GM19023 (cell line): ENCODE measurements around the gene S100Z.
"Not testable (repeated sequence)": the region's sequence is repeated elsewhere in the genome, so short reads cannot be mapped to it uniquely, and the experiment has no call there.

ENCODE experiments used
- ATAC-seq: cut with Tn5 transposase; IDR thresholded peaks from one replicate; pipeline ENCODE4 v1.9.1; 2021; ENCODE audit warnings: mild to moderate bottlenecking, moderate library complexity; ENCODE audit not compliant: unreplicated experiment

Gene S100Z

DNA sequence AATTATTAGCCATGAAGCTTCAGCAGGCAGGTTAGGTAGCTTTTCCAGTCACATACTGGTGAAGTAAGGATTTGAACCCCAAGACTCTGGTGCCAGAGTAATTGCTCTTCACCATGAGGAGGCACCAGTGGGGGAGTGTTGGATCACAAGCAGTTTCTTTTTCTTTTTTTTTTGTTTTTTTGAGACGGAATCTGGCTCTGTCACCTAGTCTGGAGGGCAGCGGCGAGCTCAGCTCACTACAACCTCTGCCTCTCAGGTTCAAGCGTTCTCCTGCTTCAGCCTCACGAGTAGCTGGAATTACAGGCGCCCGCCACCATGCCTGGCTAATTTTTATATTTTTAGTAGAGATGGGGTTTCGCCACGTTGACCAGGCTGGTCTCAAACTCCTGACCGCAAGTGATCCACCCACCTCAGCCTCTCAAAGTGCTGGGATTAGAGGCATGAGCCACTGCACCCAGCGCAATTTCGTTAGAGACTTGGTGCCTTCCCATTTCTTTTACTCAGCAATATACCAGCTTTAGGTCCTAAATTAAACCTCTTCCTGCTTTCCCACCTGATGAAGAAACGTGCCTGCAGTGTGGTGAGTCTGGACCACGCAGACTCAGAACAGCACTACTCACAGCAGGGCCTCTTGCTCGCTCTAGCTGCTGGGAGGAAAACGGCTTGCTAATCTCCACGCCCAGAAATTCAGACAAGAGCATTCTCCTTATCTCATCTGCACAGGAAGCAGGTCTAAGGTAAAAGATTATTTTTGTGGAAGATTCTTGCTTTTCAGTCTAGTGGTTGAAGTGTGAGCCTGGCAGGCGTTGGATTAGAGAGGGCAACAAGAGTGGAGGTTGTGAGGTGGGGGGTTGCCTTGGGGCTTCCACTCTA lies at the start of gene S100Z:
Gene S100Z, plus strand, starts transcription at position 596 of the 873 bp plus-strand sequence. CDS start 25,346 bp downstream, outside the sequence.
- ATAC-seq: no peak

- ATAC-seq: no peak
These were observed 49.2 kb upstream of the S100Z start for GRCh38 chr5:76800579-76800978.

- no peak for ATAC-seq
These were observed 48.5 kb upstream of the S100Z start for GRCh38 chr5:76801159-76801802.

GRCh38 chr5:76801803-76802195 lies 48.0 kb upstream of the S100Z start:
- ATAC-seq: no peak

DNA sequence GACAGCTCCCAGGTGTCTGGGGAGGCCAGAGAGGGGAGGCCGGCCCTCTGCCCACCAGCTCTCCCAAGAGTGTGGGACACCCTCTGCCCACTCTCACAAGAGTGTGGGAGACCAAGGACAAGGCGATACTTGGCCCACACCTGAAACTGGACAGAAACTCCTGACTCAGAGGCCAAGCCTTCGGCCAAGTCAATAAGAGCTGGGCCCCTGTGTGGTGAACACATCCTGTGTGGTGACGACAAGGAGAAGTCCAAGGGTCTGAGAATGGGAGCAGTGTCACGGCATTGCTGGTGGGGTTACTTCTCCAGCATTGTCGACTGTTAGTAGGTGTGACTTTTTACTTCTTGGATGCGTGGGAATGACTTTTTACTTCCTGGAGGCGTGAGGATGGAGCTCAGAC lies 45.5 kb upstream of the S100Z start:
- no peak for ATAC-seq

DNA sequence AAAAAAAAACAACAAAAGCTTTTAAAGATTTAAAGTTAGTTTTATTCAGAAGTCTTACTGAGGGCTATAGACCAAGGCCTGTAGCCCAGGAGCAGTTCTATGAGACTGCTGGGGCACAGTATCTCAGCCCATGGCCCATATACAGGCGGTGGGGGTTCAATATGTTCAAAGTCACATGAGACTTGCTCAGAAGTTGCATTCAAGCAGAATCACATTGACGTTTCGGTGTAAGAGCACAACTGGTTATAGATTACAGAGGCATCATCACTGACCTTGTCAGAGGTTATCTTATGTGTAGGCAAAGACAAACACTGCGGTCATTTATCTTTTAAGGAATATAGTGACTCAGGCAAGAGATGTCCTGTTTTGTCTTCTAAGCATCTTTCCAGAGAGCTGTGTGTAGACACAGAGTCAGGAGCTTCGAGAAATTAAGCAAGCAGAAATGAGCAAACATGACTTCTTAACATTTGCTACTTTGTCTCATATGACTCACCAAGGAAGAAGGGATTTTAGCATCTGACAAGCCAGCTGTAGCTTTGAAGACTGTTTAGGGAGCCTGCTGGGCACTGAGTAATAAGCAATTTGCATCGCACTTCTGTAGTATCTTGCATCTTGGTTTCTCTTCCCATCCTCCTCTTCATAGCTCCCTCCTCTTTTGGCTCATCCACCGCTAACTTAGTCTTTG lies 43.9 kb upstream of the S100Z start:
- no peak for ATAC-seq

DNA sequence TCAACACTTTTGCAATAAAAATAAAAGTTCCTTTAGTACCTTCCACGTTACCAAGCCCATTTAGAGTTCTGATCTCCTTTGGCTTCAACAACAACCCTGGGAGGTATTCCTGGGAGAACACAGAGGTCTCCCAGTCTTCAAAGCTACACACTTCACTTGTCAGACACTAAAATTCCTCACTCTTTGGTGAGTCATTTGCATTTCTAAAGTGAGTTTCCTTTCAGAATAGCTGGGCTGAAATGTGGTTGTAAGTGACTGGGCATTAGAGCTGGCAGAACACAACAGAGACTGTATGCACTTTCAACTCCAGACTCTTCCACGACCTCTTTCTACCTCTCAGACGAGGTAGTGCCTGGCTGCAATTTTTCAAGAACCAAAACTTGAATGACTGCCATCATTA lies 42.5 kb upstream of the S100Z start:
- no peak for ATAC-seq

DNA sequence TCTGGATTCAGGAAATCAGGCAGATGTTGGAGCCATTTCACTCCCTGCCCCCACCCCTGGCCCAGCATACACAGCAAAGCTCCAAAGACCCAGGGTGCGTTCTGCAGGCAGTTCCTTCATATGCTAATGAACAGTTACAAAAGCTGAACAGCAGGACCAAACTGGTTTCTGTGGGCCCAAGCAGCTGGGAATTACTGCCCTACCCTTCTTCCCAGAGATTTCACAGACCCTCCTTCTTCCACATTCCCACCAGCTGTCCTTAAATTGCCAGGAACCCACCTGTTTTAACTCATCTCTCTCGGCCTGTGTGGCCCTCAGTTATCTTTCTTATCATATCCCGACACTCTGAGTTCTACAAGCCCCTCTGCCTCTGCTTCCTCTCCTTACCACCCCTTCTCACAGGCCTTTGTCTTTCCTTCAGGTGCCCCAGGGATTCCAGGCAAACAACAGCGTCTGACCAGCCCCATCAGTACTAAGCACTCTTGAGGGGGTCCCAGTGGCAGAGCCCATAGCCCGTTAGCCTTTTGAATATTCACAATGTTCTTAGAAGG lies 41.6 kb upstream of the S100Z start:
- no peak for ATAC-seq

- no peak for ATAC-seq
These were observed 40.7 kb upstream of the S100Z start for GRCh38 chr5:76809141-76809540.

GRCh38 chr5:76810236-76810635 lies 39.6 kb upstream of the S100Z start:
- ATAC-seq: no peak

- ATAC-seq: no peak
These were observed 38.6 kb upstream of the S100Z start for GRCh38 chr5:76811214-76811613.

- ATAC-seq: not testable (repeated sequence)
These were observed 37.6 kb upstream of the S100Z start for GRCh38 chr5:76812209-76812608.

DNA sequence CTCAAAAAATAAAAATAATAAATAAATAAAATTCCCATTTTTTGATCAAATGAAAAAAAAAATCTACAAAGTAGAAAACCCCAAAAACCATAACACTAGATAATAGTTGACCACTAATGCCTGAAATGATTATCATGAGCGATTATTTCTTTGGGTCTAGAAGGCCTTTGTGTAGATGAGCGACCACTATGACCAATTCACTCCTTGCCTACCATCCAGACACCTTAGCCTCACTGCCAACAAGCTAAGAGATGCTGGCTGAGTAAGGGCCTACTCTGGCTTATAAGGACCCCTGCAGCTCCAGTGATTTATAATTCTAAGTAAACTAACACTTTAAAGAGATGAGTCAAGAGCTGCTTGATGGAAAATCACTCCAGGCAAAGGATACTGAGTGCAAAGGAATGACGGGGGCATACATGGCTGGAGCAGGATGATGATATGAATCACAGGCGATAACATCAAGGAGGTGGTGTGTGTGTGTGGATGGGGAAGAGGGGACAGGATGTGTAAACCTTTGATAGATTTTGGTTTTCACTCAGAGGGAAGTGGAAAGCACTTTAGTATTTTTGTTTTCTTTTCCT lies 35.7 kb upstream of the S100Z start:
- ATAC-seq: no peak

DNA sequence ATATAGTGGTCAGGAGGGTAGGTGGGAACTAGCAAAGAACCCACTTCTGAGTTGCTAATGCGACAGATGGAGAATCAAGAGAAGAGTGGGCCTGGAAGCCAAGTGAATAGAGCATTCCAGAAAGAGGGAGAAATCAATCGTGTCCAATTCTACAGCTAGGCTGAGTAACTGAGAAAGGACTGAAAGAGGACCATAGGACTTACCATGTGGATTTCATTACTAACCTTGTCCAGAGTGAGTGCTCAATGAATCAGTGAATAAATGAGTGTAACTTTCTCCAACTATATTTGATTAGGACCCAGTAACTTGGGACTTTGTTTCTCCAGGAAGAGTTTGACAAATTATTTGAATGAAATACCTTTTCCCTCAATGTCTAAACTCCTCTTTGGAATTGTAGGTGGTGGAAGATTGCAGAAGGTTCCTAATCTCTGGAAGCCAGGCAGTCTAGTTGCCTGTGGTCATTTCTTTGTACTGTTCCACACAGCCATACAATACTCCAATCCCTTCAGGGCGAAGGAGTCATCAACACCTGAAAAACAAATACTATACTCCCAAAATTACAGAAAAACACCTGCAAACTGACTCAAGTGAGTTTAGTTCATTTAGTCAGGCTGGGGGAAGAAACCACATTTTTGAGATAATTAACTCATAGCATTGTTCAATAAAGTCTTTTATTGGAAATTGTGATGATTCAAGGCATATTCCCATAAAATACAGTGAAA lies 33.5 kb upstream of the S100Z start:
- no peak for ATAC-seq

- ATAC-seq: no peak
These were observed 30.7 kb upstream of the S100Z start, which contains the start of gene F2RL1 for GRCh38 chr5:76818844-76819831. Gene F2RL1, plus strand, starts transcription at chr5:76819030. Its CDS starts 153 bp downstream, at chr5:76819183.

- ATAC-seq: no peak
These were observed 29.8 kb upstream of the S100Z start for GRCh38 chr5:76819851-76820525.

GRCh38 chr5:76820526-76820890 lies 29.3 kb upstream of the S100Z start:
- ATAC-seq: no peak

DNA sequence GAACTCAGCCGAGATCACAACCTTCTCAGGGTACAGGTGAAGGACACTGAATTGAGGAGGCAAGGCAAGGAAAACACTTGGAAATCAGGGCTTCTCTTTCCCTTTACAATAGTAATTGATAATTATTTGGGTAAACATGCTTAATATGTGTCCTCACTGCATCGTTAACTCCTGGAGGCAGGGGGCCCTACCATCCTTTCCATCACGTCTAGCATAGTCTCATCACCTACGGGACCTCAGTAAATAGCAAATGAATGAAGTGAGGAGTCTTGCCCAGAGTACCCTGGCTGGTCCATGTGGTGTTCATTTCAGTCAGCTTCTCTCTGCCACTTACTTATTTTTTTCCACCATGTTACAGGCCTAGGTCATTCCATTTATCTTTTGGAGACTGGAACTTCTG lies 28.7 kb upstream of the S100Z start:
- no peak for ATAC-seq
